ENCODE measurements around the gene KLRC3.

KLRC3 gene

GRCh38 chr12:10409392-10409791 is 11.0 kb downstream of the KLRC3 start, which contains the start of gene KLRC4:
KLRC4 (minus strand) TSS chr12:10409757; CDS start chr12:10409575, 182 bp downstream.
- Histone ChIP-seq H4K20me1 (ENCODE audit: insufficient read depth, low read length, poor library complexity, severe bottlenecking) (no peaks in the 10 kb centered on the region), H3K27me3 (ENCODE audit: insufficient read depth, low read length, poor library complexity, severe bottlenecking) (no peaks in the 10 kb centered on the region), H3K4me1 (ENCODE audit: insufficient read depth, low read length, poor library complexity, severe bottlenecking) (no peaks in the 10 kb centered on the region), H3K9ac (ENCODE audit: low read depth, low read length, poor library complexity, severe bottlenecking) (no peak within 1 kb of the TSS), H3F3A (ENCODE audit: low read depth) (no peaks in the 10 kb centered on the region), H3K79me2 (ENCODE audit: insufficient read depth, low read length) (no peaks in the 10 kb centered on the region), H3K36me3 (ENCODE audit: insufficient read depth, low read length) (no peaks in the 10 kb centered on the region), H2AFZ (ENCODE audit: low read length) (no peak within 1 kb of the TSS), H3K4me3 (ENCODE audit: low read length, poor library complexity, severe bottlenecking) (no peak within 1 kb of the TSS), H3K9me3 (ENCODE audit: insufficient read depth, low read depth, low read length) (no peaks in the 10 kb centered on the region), H3K9me2 (replicated peaks; ENCODE audit: low read depth, low read length) (no peaks in the 10 kb centered on the region), H3K4me2 (ENCODE audit: low read depth, low read length, poor library complexity, severe bottlenecking) (no peak within 1 kb of the TSS)
- TF ChIP-seq EZH2phosphoT487 (IDR thresholded peaks at IDR 0.05; ENCODE audit: borderline replicate concordance): no peak
- TF ChIP-seq CTCF (conservative IDR thresholded peaks at IDR 0.05; ENCODE audit: low read length): no peak

GRCh38 chr12:10408842-10409241 is 11.6 kb downstream of the KLRC3 start:
- Histone ChIP-seq H2AFZ (ENCODE audit: low read length) (no peak overlapping the region), H3K36me3 (ENCODE audit: insufficient read depth, low read length) (no peaks in the 10 kb centered on the region), H3K9ac (ENCODE audit: low read depth, low read length, poor library complexity, severe bottlenecking) (no peak overlapping the region), H3K27me3 (ENCODE audit: insufficient read depth, low read length, poor library complexity, severe bottlenecking) (no peaks in the 10 kb centered on the region), H3K4me2 (ENCODE audit: low read depth, low read length, poor library complexity, severe bottlenecking) (no peak overlapping the region), H3K9me2 (replicated peaks; ENCODE audit: low read depth, low read length) (no peaks in the 10 kb centered on the region), H4K20me1 (ENCODE audit: insufficient read depth, low read length, poor library complexity, severe bottlenecking) (no peaks in the 10 kb centered on the region), H3K4me3 (ENCODE audit: low read length, poor library complexity, severe bottlenecking) (no peak overlapping the region), H3K9me3 (ENCODE audit: insufficient read depth, low read depth, low read length) (no peaks in the 10 kb centered on the region), H3F3A (ENCODE audit: low read depth) (no peaks in the 10 kb centered on the region), H3K4me1 (ENCODE audit: insufficient read depth, low read length, poor library complexity, severe bottlenecking) (no peaks in the 10 kb centered on the region), H3K79me2 (ENCODE audit: insufficient read depth, low read length) (no peaks in the 10 kb centered on the region)
- no peak for TF ChIP-seq EZH2phosphoT487 (IDR thresholded peaks at IDR 0.05; ENCODE audit: borderline replicate concordance)
- no peak for TF ChIP-seq CTCF (conservative IDR thresholded peaks at IDR 0.05; ENCODE audit: low read length)

- H3K4me2 ChIP-seq (ENCODE audit: low read depth, low read length, poor library complexity, severe bottlenecking): no peak overlapping the region
- no peaks in the 10 kb centered on the region for H3K9me3 ChIP-seq (ENCODE audit: insufficient read depth, low read depth, low read length)
- no peaks in the 10 kb centered on the region for H3K36me3 ChIP-seq (ENCODE audit: insufficient read depth, low read length)
- no peaks in the 10 kb centered on the region for H4K20me1 ChIP-seq (ENCODE audit: insufficient read depth, low read length, poor library complexity, severe bottlenecking)
- no peak overlapping the region for H3K9ac ChIP-seq (ENCODE audit: low read depth, low read length, poor library complexity, severe bottlenecking)
- no peaks in the 10 kb centered on the region for H3K9me2 ChIP-seq (replicated peaks; ENCODE audit: low read depth, low read length)
- TF ChIP-seq EZH2phosphoT487 (IDR thresholded peaks at IDR 0.05; ENCODE audit: borderline replicate concordance): no peak
- TF ChIP-seq CTCF (conservative IDR thresholded peaks at IDR 0.05; ENCODE audit: low read length): no peak
- H3K27me3 ChIP-seq (ENCODE audit: insufficient read depth, low read length, poor library complexity, severe bottlenecking): no peaks in the 10 kb centered on the region
- H3K4me1 ChIP-seq (ENCODE audit: insufficient read depth, low read length, poor library complexity, severe bottlenecking): no peaks in the 10 kb centered on the region
- H3K79me2 ChIP-seq (ENCODE audit: insufficient read depth, low read length): no peaks in the 10 kb centered on the region
- no peaks in the 10 kb centered on the region for H3F3A ChIP-seq (ENCODE audit: low read depth)
- no peak overlapping the region for H2AFZ ChIP-seq (ENCODE audit: low read length)
- H3K4me3 ChIP-seq (ENCODE audit: low read length, poor library complexity, severe bottlenecking): no peak overlapping the region
These were observed 13.7 kb downstream of the KLRC3 start for GRCh38 chr12:10406725-10407124.

Data from Loucy (cell line).